GM12801 (cell line): ENCODE results near the gene ORC2.

Experiments
- TF ChIP-seq, protein P1 (sequence below): IDR thresholded peaks from one replicate; pipeline ENCODE4 v1.5.1; 2011; ENCODE audit warnings: control low read depth; ENCODE audit not compliant: insufficient read length; ENCODE audit errors: extremely low read depth

The ORC2 gene

DNA sequence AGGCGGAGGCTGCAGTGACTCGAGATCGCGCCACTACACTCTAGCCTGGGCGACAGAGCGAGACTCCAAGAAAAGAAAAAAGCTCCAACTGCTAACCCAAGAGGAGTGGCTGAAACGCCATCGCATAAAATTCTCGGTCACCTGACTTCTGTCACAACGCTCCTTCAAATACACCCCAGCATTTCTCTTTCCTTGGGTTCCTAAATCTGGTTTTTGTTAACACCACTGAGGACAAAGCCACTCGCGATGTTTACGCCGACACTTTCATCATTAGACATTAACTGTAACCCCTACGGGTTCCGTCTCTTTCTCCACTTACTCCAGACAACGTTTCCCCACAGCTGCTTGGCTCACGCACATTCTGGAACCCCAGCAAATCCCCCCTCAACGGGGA, 99.7 kb downstream of the ORC2 start:
- TF ChIP-seq, protein P1, sequence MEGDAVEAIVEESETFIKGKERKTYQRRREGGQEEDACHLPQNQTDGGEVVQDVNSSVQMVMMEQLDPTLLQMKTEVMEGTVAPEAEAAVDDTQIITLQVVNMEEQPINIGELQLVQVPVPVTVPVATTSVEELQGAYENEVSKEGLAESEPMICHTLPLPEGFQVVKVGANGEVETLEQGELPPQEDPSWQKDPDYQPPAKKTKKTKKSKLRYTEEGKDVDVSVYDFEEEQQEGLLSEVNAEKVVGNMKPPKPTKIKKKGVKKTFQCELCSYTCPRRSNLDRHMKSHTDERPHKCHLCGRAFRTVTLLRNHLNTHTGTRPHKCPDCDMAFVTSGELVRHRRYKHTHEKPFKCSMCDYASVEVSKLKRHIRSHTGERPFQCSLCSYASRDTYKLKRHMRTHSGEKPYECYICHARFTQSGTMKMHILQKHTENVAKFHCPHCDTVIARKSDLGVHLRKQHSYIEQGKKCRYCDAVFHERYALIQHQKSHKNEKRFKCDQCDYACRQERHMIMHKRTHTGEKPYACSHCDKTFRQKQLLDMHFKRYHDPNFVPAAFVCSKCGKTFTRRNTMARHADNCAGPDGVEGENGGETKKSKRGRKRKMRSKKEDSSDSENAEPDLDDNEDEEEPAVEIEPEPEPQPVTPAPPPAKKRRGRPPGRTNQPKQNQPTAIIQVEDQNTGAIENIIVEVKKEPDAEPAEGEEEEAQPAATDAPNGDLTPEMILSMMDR, result no peak

DNA sequence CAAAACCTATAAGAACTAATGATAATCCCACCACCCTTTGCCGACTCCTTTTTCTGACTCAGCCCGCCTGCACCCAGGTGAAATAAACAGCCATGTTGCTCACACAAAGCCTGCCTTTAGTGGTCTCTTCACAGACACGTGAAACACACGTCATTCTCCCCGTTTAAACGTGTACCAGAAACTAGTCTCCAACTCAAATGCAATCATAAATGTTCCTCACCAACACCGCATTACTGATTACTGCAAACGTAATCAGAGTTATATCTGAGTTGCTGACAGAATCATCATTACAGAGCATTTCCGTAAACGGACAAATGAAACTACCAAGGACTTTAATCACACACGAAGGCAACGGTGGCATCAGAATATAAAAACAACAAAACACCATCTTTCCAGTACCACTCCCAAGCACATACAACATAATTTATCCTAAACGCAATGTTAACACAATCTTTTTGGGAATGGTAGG, 100.9 kb downstream of the ORC2 start:
- TF ChIP-seq, protein P1, result no peak

GRCh38 chr2:200861617-200862155, 101.8 kb downstream of the ORC2 start:
- TF ChIP-seq, protein P1, result no peak

DNA sequence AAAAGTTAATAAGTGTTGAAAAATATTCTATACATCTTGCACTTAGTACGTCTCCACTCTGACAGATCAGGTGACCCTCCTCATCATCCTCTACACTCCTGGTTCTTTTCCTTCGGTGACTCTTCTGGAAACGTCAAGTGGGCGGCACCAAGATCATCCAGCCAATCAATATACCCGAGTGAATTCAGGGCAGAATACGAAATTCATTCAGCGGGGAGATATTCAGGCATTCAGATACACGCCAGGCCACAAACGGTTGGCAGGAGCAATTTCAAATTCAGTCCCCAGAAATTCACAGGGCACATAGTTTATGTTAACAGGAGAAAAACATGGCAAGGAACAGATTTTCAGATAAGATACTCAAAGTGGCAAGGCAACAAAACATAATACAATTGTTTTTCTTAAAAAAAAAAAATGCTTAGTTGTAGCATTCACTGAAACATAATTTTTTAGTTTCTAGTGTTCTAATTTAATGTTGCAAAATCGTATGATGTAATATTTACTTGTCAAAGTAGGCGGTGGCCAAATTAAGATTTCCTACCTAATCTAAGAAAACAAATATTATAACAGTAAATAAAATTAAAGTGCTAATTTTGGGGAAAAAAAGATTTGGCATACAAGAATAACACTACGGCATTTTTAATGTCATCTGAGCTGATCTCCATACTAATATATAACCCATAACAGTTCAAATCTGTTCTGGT, 103.2 kb downstream of the ORC2 start:
- TF ChIP-seq, protein P1, result no peak
